Spinal cord (tissue), 10 donors: Measurements from ENCODE around the gene MAMDC2. TPM values are rescaled to one million over a fixed set of nuclear protein-coding genes. Genes with fewer than 3 reads are reported as not detected.

Source experiments
- DNase-seq, 6 donors: peaks; one replicate each; pipeline versions ENCODE4 v3.0.0 to v3.0.0-alpha.2; 2013 to 2015; ENCODE audit warnings: low spot score in 6 of 6, low read depth in 4 of 6
- H3K27ac ChIP-seq: one replicate; pipeline ENCODE4 v1.5.1; 2013; ENCODE audit warnings: low read depth, low read length, control low read depth
- H3K27me3 ChIP-seq: one replicate; pipeline ENCODE4 v1.6.1; 2013; ENCODE audit warnings: low read length; ENCODE audit not compliant: control insufficient read depth, insufficient read depth
- H3K36me3 ChIP-seq: one replicate; pipeline ENCODE4 v1.6.1; 2013; ENCODE audit warnings: low read length; ENCODE audit not compliant: control insufficient read depth, insufficient read depth
- H3K4me1 ChIP-seq: one replicate; pipeline ENCODE4 v1.6.1; 2013; ENCODE audit warnings: low read length; ENCODE audit not compliant: control insufficient read depth, insufficient read depth
- H3K4me3 ChIP-seq: one replicate; pipeline ENCODE4 v1.5.1; 2013; ENCODE audit warnings: low read depth, low read length, control low read depth
- H3K9me3 ChIP-seq: one replicate; pipeline ENCODE4 v1.6.1; 2013; ENCODE audit warnings: low read length; ENCODE audit not compliant: control insufficient read depth, insufficient read depth
- WGBS: methylation state at CpG from one replicate; pipeline ENCODE4 v1.1.5; 2013; ENCODE audit warnings: missing lambda C conversion rate; ENCODE audit not compliant: insufficient coverage; 5-methylcytosine and 5-hydroxymethylcytosine counted together
- polyA plus RNA-seq, 2 donors: library from polyadenylated mRNA; unstranded; fragments of 120-200 nt; gene quantifications; one replicate each; pipeline ENCODE4 v1.2.1, GENCODE V29; 2013; ENCODE audit not compliant: insufficient read length in 2 of 2
- total RNA-seq, 2 donors: library from RNA; depleted of rRNA in 1 of 2; stranded (reverse); fragments of 120-200 nt in 1 of 2; fragments of >200 nt in 1 of 2; gene quantifications; one replicate each; pipeline versions ENCODE4 v1.2.3 to v1.2.4, GENCODE V29; 2013 to 2014
- donor health status: healthy.

The MAMDC2 gene
- total and polyA plus RNA-seq, 4 donors, result 2.0 to 8.2 (median 4.2) TPM

- Histone ChIP-seq H3K9me3 (no peaks in the 10 kb centered on the region), H3K4me1 (no peaks in the 10 kb centered on the region), H3K4me3 (no peak overlapping the region), H3K36me3 (no peaks in the 10 kb centered on the region), H3K27ac (no peak overlapping the region), H3K27me3 (no peaks in the 10 kb centered on the region)
- DNase-seq, result no peak
Observed at GRCh38 chr9:70093095-70093494, 49.4 kb downstream of the MAMDC2 start.

DNA sequence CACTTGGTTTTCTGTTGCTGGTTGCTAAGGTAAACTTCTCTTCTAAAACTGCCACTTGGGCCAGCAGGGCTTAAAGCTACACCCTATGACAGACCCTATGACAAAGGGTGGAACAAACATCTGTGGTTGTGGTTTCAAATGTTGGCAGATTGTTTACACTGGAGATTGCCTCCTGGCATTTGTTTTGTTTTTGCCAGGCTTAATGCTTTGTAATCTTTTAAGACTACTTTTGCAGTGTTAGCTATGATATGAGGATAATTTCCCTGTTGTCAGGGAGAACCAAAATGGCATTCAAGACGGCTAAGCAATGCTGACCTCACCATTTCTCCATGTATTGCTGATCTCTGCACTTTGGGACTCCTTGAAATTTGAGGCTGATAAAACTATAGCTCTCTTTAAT lies 50.3 kb downstream of the MAMDC2 start:
- Histone ChIP-seq H3K27me3 (no peaks in the 10 kb centered on the region), H3K27ac (no peak overlapping the region), H3K9me3 (no peaks in the 10 kb centered on the region), H3K4me3 (no peak overlapping the region), H3K36me3 (no peaks in the 10 kb centered on the region), H3K4me1 (no peaks in the 10 kb centered on the region)
- no CpG with 5 or more reads among the region's 1 CpG for WGBS
- DNase-seq, result no peak

DNA sequence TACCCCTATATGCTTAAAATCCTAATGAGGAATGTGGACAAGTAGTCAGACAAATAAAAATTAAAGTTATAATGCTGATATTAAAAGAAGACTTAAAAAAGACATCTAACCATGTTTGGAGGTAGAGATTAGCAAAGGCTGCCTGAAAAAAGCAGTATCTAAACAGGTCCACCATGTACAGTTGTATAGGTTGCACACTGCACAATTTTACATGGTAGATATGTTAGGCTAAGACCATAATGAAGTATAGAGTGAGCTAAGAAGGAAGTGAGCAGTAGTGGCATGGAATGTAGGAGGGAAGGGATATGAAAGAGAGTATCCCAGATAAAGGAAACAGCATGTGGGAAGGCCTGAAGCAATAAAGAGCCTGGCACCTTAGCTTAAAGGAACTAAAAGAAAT lies 51.1 kb downstream of the MAMDC2 start:
- H3K9me3 ChIP-seq, result no peaks in the 10 kb centered on the region
- H3K27me3 ChIP-seq, result no peaks in the 10 kb centered on the region
- no peak overlapping the region for H3K4me3 ChIP-seq
- H3K27ac ChIP-seq, result no peak overlapping the region
- DNase-seq, result no peak
- no peaks in the 10 kb centered on the region for H3K4me1 ChIP-seq
- no peaks in the 10 kb centered on the region for H3K36me3 ChIP-seq

- Histone ChIP-seq H3K4me1 (no peaks in the 10 kb centered on the region), H3K36me3 (no peaks in the 10 kb centered on the region)
- whole genome bisulfite sequencing, result no CpG with 5 or more reads among the region's 4 CpGs
Observed at GRCh38 chr9:70097187-70097586, 53.5 kb downstream of the MAMDC2 start.

DNA sequence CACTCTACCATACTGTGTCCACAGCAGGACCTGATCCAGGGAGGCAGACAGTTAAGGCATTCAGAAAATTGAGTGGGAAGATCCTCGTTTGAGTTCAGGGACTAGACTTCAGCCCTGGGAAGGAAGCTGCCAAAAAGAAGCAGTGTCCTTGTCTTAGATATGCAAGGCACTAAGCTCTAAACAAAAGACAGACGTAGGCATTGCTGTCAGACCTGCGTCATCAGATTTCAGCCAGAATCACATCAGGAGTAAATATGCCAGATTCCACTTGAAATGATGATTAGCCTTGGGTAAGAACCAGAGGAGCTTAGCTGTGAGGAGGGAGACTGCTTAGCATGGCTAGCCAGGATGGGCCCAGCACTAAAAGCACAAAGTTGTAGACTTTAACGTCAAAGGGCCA lies 56.7 kb downstream of the MAMDC2 start:
- H3K4me3 ChIP-seq, result no peak overlapping the region
- no peak for DNase-seq
- H3K4me1 ChIP-seq, result no peaks in the 10 kb centered on the region
- no peak overlapping the region for H3K27ac ChIP-seq
- no peaks in the 10 kb centered on the region for H3K36me3 ChIP-seq
- H3K9me3 ChIP-seq, result no peaks in the 10 kb centered on the region
- no peaks in the 10 kb centered on the region for H3K27me3 ChIP-seq
- WGBS, result 44% methylated on average over 4 of the region's 4 CpGs

More at GRCh38 chr9:70097187-70097586, 53.5 kb downstream of the MAMDC2 start:
- no peaks in the 10 kb centered on the region for H3K27me3 ChIP-seq
- no peak overlapping the region for H3K27ac ChIP-seq
- DNase-seq, result no peak
- no peak overlapping the region for H3K4me3 ChIP-seq
- no peaks in the 10 kb centered on the region for H3K9me3 ChIP-seq

- no peaks in the 10 kb centered on the region for H3K27me3 ChIP-seq
- H3K9me3 ChIP-seq, result no peaks in the 10 kb centered on the region
- DNase-seq, result no peak
- no peak overlapping the region for H3K27ac ChIP-seq
- no CpG with 5 or more reads among the region's 1 CpG for WGBS
- no peaks in the 10 kb centered on the region for H3K4me1 ChIP-seq
- H3K36me3 ChIP-seq, result no peaks in the 10 kb centered on the region
- no peak overlapping the region for H3K4me3 ChIP-seq
Observed at GRCh38 chr9:70101265-70101664, 57.6 kb downstream of the MAMDC2 start.

DNA sequence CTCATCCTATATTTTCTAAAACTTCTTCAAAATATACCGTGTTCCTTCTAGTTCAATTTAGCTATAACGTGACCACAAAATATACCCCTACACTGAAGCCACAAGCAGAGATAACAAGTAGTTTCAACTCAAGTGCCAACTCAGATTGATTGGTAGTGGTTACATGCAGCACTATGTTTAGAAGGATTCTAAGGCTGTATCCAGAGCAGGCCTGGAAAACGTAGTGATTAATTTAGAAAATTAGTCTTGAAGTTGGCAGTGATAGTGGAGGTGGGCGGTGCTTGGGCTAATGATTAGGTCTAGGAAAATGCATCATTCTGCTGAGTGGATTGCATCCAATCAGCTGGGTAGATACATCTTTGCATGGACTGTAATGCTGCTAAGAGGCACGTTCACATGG lies 61.5 kb downstream of the MAMDC2 start:
- WGBS, result 93% methylated on average over 3 of the region's 5 CpGs

DNA sequence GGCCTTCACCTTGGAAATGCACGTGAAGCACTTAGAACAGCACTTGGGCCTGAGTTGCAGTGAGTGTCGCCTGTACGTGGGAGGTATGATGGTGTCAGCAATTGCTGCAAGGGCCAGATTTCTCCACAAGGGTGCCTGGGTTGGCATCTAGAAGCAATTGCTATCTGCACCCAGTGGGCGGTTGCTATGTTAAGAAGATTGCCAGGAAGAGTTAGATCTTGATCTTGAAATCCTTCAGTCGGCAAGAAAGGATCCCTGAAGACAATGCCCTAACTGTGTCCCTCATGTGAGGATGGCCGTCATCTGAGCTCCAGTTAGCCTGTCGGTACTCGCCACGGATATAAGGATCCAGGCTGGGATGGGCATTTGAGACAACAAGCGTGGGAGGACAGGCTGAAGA lies 62.9 kb downstream of the MAMDC2 start:
- H3K9me3 ChIP-seq, result no peaks in the 10 kb centered on the region
- H3K4me3 ChIP-seq, result no peak overlapping the region
- no peaks in the 10 kb centered on the region for H3K27me3 ChIP-seq
- WGBS, result 94% methylated on average over 10 of the region's 10 CpGs
- H3K36me3 ChIP-seq, result no peaks in the 10 kb centered on the region
- no peak overlapping the region for H3K27ac ChIP-seq
- no peak for DNase-seq
- peaks cover 8% of the 10 kb centered on the region for H3K4me1 ChIP-seq

More for the DNA sequence above, 61.5 kb downstream of the MAMDC2 start:
- DNase-seq, result no peak
- no peak overlapping the region for H3K27ac ChIP-seq
- no peaks in the 10 kb centered on the region for H3K4me1 ChIP-seq
- H3K4me3 ChIP-seq, result no peak overlapping the region
- H3K36me3 ChIP-seq, result no peaks in the 10 kb centered on the region
- no peaks in the 10 kb centered on the region for H3K9me3 ChIP-seq
- H3K27me3 ChIP-seq, result no peaks in the 10 kb centered on the region

GRCh38 chr9:70107558-70107957 lies 63.9 kb downstream of the MAMDC2 start:
- no peak overlapping the region for H3K4me3 ChIP-seq
- peaks cover 8% of the 10 kb centered on the region for H3K4me1 ChIP-seq
- H3K36me3 ChIP-seq, result no peaks in the 10 kb centered on the region
- no peak for DNase-seq
- WGBS, result 100% methylated on average over 1 of the region's 1 CpG
- H3K27ac ChIP-seq, result no peak overlapping the region
- no peaks in the 10 kb centered on the region for H3K27me3 ChIP-seq
- H3K9me3 ChIP-seq, result no peaks in the 10 kb centered on the region

DNA sequence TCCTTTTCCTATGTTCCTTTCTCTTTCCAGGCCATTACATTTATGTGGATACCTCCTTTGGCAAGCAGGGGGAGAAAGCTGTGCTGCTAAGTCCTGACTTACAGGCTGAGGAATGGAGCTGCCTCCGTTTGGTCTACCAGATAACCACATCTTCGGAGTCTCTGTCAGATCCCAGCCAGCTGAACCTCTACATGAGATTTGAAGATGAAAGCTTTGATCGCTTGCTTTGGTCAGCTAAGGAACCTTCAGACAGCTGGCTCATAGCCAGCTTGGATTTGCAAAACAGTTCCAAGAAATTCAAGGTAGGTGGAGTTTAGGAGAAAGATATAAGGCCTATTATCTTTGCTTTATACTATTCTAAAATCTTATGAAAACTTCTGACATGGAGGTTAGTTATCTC lies 64.5 kb downstream of the MAMDC2 start:
- peaks cover 8% of the 10 kb centered on the region for H3K4me1 ChIP-seq
- DNase-seq, result no peak
- no peak overlapping the region for H3K4me3 ChIP-seq
- no peak overlapping the region for H3K27ac ChIP-seq
- no peaks in the 10 kb centered on the region for H3K9me3 ChIP-seq
- no peaks in the 10 kb centered on the region for H3K36me3 ChIP-seq
- WGBS, result 100% methylated on average over 2 of the region's 3 CpGs
- H3K27me3 ChIP-seq, result no peaks in the 10 kb centered on the region
